Muscle of back (tissue), 11 donors: ENCODE results near the gene COA8. TPM values are rescaled to one million over a fixed set of nuclear protein-coding genes. Genes with fewer than 3 reads are reported as not detected.
A peak's percentile ranks its signal among the peaks of the same experiment; 100 is the strongest.
"Not testable (repeated sequence)": the region's sequence is repeated elsewhere in the genome, so short reads cannot be mapped to it uniquely, and the experiment has no call there.

Source experiments
- DNase-seq, 3 donors: peaks; one replicate each; pipeline versions ENCODE4 v3.0.0 to v3.0.0-alpha.2; 2013
- polyA plus RNA-seq, 10 donors: library from polyadenylated mRNA; unstranded; fragments of 120-200 nt; gene quantifications; one replicate each; pipeline ENCODE4 v1.2.1, GENCODE V29; 2013; ENCODE audit not compliant: insufficient read length in 10 of 10

The COA8 gene
- polyA plus RNA-seq, 10 donors = 34.2 to 56.2 (median 51.8) TPM

DNA sequence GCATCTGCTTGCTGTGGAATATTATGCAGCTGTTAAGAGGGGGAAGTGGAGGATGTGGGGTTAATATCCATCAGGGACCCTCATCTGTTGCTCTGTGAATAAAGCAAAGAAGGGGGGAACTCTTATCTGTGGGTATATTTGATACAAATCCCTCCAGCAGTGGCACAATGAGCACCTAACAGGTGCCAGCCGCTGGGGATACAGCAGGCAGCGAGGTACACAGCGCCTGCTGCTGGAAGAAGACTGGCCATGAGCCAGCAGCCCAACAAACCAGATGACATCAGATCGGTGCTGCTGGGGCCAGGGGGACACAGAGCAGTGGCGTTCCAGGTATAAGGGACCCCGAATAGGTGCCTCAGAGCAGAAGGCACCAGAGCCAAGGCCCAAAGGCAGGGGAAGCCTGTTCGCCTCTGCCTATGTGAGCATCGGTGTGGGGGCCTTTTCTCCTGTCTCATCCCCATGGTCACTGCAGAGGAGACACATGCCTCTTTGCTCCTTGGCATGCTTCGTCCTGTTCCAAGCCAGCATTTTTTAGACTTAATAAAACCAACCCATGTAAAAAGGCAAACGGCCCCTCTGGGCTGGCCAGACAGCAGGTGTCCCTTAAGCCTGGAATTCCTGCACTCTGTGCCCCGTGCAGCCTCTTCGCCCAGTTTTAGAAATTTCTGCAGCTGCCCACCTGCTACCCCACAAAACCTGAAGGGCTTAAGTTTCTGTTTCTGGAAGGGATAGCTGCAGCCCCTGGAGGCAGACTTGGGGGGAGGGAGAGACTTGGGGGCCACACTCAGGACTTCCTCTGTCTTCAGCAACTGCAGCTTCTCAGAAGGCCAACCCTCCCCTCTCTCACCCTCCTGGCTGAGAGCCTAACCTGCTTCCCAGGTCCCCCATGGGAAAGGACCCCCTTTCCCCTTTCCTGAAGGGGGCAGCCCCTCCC lies 38.5 kb upstream of the COA8 start:
- no peak for DNase-seq

DNA sequence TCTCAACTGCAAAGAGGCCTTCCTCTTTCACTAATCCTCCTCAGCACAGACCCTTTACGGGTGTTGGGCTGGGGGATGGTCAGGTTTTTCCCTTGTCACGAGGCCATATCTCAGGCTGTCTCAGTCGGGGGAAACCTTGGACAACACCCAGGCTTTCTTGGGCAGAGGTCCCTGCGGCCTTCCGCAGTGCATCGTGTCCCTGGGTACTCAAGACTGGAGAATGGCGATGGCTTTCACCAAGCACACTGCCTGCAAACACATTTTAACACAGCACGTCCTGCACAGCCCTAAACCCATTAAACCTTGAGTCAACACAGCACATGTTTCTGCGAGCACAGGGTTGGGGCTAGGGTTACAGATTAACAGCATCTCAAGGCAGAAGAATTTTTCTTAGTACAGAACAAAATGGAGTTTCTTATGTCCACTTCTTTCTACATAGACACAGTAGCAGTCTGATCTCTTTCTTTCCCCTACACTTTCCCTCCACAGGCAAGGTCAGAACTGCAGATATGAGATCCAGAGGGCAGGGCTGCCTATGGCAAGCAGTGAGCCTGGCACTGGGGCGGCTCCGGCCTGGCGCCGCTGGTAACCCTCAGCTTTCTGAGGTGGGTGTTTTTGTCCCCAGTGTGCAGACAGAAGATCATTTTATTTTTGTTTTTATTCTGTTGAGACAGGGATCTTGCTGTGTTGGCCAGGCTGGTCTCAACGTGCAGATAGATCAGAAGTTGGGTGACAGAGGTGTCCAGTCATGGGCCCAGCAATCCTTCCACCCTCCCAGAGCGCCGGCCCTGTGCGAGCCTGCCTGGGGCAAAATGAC lies 37.1 kb upstream of the COA8 start:
- not testable (repeated sequence) for DNase-seq

DNA sequence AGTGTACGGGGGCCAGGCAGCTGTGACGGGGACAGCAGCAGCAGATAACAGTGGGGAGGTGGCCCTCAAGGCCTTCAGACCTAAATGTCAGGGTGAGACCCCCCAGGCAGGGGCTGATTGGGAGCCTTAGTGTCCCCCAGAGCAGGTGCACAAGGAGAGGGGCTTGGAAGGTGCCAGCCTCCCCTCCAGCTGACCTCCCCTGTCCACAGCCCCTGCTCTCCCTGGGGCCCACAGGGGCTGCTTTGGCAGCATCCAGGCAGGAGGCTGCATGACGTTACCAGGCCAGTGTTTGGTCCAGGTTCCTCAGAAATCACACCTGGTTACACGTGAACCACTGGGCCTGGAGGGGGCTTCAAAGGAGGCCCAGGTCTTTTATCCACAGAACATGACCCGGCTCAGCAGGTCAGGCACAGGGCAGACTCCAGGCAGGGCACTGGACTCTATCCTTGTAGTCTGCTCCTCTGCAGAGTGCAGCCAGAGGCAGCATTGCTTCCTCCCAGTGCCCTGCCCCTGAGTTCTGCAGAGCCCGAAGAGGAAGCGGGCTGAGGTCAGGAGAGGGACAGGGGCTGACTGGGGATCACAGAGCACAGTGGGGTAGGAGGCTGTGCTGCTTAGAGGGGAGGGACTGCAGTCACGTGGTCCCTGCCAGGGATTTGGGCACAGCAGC lies 36.4 kb upstream of the COA8 start:
- no peak for DNase-seq

DNA sequence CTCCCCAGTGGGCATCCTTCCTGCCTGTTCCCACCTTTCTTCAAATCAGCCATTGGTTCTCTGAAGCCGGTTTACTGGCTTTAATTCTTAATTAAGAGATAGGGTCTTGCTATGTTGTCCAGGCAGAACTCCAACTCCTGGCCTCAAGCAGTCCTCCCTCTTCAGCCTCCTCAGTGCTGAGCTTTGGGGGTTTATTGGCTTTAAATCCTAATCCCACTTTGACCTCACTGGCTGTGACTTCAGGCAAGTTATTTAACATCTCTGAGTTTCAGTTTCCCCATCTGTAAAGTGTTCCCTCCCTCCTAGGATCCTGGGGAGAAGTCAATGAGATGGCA lies 35.9 kb upstream of the COA8 start:
- DNase-seq = no peak

DNA sequence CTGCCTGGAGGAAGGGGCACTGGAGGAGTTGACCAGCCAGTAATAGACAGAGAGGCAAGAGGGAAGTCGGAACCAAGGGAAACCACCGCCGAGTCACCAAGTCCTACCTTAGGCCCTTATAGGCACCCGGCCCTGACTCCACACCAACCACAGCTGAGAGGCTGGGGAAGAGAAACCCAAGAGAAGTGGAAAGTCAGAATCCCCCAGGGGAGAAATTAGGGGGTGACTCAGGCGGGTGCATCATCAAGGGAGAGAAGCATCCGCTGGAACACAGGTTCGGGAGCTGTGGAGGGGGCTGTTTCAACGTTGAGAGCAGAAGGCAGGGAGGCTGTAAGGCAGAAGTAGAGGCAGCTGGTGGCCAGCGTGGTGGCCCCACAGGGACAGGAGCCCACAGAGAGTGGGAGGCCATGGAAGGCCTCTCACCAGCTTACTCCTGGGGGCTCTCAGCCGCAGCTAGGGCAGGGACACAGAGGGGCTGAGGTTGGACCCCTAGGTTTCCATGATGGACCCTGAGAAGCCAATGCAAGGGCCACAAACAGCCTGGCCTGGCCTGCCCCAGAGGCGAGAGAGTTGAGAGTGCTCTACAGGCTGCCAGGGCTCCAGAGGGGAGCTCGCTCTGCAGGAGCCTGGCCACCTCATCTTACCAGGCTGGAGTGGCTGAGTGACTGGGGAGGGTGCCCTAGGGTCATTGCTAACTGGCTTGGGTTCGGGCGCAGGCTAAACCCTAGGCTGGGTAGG lies 35.2 kb upstream of the COA8 start:
- DNase-seq = no peak

DNA sequence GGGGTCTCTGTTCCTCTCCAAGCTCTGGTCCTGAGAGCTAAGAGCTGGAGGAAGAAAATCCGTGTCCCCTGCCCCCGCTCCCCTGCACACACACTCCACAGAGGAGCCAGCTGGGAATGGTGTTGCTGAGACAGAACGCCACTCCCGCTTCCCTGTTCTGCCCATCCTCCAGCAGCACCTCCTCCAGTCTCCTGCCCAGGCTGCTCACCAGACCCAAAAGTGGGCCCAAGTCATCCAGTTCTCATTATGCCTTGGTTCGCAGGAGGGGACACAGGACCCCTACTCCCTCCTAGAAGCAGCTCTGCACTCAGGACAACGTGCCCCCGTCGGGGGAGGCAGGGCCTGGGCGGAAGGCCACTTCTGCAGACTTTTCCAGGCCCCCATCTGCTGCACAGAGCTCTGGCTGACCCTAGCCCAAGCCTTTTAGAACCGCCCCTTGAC lies 34.6 kb upstream of the COA8 start:
- peak in 1 of 3 donors; percentile 73 for DNase-seq

DNA sequence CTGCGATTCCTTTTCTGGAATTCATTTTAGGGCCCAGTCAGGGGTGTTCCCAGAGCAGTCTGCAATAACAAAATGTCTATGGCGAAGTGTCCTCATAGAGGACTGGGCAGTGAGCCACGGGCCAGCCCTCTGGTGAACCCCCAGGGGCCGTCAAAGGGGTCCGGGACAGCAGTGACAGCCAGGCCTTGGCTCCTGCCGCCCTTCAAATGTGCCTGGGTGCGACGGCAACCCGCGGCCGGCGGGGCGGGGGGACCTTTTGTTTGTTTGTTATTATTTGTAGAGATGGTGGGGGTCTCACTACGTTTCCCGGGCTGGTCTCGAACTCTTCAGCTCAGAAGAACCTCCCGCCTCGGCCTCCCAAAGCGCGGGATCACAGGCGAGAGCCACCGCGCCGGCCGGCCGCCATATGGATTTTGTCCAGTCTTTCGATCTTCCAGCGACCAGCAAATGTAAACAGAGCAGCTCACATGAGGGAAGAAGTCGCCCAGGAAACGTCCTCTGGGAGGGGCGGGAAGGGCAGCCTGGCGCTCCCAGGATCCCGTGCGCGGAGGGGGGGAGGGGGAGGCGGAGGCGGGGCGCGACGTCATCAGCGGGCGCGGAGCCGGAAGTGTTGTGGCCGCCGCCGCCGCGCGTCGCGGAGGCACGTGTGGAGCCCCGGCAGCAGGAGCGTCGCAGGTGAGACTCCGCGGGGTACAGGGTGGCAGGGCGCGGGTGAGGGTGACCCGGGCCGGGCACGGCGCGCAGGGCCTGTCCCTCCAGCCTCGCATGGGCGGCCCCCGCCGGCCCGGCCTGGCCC lies 34.0 kb upstream of the COA8 start, which contains the start of gene TRMT61A:
Gene TRMT61A, plus strand, starts transcription at position 610 of the 796 bp plus-strand sequence. CDS start 783 bp downstream, outside the sequence.
- peak; percentile 85 to 94 (median 90) for DNase-seq

DNA sequence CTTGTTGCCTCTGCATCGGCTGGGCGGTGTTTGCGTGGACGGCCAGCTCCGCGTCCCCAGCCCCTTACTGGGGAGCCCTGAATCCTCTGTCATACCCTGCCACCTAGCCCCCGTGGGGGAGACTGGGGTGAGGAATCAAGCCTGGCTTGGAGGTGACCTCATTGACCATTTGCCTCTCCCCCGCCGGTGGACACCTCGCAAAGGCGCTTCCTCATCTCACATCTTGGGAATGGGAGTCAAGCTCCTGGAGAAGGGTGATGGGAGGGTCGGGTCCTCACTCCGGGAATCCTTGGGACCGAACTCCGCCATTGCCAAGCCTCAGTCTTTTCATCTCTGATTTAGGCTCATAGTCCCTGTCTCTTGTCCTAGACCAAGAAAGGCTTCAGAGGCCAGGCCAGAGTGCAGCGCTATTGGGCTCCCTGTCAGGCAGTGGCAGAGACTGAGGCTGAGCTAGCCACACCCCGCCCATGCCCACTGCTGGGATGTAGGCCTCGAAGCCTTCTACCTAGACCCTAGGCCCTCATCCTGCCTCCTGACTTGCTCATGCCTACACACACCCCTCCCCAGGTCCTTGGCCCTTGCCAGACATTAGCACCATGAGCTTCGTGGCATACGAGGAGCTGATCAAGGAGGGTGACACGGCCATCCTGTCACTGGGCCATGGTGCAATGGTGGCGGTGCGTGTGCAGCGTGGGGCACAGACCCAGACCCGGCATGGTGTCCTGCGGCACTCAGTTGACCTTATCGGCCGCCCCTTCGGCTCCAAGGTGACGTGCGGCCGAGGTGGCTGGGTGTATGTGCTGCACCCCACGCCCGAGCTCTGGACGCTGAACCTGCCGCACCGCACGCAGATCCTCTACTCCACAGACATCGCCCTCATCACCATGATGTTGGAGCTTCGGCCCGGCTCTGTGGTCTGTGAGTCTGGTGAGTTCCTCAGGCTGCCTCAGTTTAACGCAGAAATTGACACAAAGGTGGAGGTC lies 33.1 kb upstream of the COA8 start:
- DNase-seq = no peak

DNA sequence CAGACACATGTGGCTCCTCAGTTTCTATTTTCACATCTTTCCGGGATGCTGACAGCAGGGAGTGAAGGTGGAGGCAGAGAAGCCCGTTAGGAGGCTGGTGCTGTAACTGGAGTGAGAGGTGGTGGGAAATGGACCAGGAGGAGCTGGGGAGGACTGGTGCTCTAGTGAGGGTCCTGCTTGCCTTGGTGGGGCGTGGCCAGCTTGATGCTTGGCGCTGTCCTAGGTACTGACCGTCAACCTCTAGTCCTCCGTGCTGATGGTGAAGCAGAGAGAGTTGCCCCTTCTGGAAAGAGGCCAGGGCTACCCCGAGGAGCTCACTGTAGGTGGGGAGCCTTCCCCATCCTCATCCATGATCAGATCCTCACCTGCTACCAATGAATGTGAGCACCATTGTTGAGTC lies 32.4 kb upstream of the COA8 start:
- DNase-seq = no peak

DNA sequence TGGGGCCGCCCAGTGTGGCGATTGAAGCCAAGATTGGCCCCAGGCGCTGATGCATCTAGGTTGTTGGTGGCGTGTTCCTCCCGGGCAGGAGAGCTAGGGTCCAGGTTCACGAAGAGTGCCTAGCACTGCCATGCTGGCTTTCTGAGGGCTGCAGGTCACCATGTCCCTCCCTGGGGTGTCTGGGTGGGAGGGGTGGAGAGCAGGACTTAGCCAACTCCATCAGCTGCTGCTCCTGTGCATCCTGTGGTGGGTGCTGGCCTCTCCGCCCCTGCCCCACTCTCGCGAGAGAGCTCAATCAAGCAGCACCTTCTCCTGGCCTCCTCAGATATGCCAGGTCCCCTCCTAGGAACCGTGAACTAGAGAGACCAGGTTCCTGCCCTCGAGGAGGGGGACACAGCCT lies 31.9 kb upstream of the COA8 start:
- DNase-seq = no peak

DNA sequence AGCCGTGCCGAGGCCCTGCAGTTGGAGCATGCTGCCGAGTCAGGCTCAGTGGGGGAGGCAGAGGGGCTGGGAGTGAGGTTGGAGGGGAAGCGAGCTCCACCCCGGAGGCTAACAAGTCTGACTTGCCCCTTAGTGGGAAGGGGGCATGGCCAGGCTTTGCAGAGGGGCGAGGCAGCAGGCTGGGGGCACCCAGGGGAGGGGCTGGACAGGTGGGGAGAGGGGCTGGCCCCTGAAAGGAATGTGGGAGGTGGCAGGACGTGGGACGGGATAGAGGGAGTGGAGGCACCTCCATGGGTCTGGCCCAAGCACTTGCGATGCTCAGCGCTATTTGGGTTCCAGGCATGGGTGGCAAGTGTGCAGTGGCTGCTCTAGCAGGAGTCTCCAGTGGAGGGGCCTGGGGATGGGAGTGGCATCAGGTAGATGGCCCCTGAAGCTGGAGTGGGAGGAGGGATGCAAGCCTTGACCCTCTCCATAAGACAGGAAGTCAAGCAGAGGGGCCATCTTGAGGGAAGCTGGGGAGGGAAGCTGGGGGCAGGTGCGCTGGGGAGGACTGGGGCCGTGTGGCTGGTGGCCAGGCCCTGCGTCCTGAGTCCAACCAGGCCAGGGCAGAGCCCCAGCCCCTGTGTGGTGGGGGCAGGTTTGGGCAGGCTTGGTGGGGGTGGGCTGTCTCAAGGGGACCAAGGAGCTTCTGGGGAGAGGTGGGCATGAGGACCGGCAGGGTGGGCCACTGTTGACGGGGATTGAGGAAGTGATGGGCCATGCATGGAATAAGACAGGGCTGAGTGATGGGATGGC lies 31.1 kb upstream of the COA8 start:
- DNase-seq = no peak

DNA sequence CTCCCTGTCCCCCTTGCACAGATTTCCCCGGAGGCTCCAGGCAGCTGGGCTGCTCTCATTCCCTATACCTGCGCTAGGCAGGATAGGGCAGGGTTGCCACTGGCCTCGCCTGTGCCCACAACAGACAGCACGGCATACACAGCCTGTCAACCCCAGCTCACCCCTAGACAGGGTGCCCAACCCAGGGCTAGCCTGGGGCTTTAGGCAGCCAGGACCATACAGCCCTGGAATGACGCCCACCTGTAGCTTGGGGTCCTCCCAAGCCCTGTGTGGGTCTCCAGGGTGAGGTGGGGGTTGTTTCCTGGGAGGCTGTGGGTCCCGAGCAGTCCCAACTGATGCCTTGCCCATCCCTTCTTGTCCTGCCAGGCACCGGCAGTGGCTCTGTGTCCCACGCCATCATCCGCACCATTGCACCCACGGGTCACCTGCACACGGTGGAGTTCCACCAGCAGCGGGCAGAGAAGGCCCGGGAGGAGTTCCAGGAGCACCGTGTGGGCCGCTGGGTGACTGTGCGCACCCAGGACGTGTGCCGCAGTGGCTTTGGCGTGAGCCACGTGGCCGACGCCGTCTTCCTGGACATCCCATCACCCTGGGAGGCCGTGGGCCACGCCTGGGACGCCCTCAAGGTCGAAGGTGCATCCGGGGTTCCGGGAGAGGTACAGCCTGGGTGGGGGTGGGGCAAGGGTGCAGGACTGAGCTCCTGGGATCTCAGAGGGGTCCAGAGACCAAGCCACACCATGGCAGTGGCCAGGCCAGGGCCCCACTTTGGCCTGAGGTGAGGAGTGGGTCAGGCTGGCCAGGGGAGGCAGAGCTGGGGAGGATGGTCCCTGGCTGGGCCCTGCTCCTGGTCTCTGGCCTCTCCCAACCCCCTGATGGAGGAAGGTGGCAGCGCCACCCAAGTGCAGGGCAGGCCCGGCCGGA lies 30.3 kb upstream of the COA8 start:
- no peak for DNase-seq

DNA sequence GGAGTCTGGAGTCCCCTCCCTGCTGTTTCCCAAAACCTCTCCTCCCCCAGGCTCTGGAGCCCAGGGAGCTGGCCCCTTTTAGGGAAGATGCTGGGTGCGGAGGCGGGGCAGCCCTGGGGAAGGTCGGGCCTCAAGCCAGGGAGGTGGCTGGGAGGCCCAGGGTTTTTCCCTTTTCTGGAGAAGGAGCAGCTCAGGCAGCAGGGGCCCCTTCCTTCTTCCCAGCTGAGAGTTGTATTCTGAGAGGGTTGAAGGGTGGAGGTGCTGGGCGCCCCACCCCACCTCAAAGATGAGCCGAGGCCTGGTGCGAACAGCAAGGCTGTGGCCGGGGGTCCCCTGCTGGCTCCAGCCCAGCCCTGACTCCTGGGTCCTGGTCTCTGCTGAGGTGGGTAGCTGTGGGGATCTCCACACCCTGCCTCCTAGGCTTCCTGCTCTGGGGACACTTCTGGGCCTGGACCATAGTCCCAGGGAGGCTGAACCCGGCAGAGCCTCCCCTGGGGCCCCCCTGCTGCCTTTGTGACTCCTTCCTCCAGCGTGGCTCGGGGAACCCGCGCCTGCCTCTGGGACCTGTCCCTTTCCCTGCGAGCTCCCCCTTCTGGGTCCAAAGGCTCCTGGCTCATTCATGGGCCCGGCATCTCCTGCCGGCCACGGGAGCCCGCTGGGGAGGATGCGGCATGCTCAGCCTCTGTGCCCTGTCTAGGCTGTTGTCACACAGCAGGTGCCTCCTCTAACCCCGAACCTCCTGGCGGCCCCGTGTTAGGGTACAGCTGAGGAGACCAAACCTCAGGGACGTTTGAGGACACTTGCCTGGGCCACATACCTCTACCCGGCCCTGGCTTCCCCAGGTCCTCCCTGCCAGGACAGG lies 29.4 kb upstream of the COA8 start:
- DNase-seq = no peak

DNA sequence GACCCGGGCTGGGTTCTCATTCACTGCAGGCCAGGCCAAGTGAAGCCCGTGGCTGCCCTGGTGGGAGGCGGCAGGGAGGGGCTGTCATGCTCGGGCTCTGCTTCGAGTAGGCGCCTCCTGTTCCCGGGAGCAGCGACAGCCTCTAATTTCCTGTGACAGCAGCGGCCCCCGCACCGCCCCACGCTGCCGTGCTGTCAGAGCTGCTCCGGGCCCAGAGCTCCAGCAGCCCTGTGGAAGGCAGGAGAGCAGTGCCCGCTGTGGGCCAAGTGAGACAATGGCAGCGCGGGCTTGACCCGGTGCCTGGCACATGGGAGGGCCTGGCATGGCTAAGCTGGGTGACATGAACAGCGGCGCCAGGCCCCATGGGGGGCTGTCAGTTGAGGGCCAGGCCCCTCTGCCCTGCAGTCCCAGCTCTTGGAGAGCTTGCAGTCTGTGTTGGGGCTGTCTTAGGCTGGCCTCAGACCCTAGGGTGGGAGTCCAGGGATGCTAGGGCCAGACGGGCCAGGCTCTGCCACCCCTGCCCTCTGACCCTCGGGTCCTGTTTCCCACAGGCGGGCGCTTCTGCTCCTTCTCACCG lies 28.7 kb upstream of the COA8 start:
- DNase-seq = no peak

DNA sequence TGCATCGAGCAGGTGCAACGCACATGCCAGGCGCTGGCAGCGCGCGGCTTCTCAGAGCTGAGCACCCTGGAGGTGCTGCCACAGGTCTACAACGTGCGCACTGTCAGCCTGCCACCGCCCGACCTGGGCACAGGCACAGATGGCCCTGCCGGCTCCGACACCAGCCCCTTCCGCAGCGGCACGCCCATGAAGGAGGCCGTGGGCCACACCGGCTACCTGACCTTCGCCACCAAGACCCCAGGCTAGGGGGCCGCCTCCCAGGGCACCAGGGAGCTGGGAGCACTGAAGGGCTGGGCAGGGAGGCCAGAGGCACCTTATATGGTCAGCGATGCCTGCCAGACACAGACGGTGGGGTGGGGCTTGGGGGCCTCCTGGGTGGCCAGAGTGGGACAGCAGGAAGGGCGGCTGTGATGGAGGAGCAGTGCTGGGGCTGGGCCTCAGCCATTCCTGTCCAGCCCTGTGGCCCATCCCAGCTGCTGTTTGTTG lies 28.1 kb upstream of the COA8 start:
- DNase-seq = no peak
